IgD-negative memory B cell (primary cell): ENCODE measurements around the gene SLC38A9. TPM values are rescaled to one million over a fixed set of nuclear protein-coding genes. Genes with fewer than 3 reads are reported as not detected.
"Not testable (repeated sequence)": the region's sequence is repeated elsewhere in the genome, so short reads cannot be mapped to it uniquely, and the experiment has no call there.

Source experiments
- H3K27ac Mint-ChIP-seq, 3 donors: one replicate each; pipeline ENCODE4 v1.8.0; 2020 to 2022; ENCODE audit warnings: mild to moderate bottlenecking in 3 of 3, mixed read lengths in 3 of 3, moderate library complexity in 1 of 3
- H3K27me3 Mint-ChIP-seq: one replicate; pipeline ENCODE4 v1.8.0; 2021; ENCODE audit warnings: mixed read lengths
- H3K36me3 Mint-ChIP-seq: one replicate; pipeline ENCODE4 v1.8.0; 2020; ENCODE audit warnings: mild to moderate bottlenecking, mixed read lengths
- H3K4me1 Mint-ChIP-seq, 3 donors: one replicate each; pipeline ENCODE4 v1.8.0; 2020 to 2022; ENCODE audit warnings: mixed read lengths in 3 of 3, mild to moderate bottlenecking in 1 of 3
- H3K4me3 Mint-ChIP-seq, 4 donors: one replicate each; pipeline ENCODE4 v1.8.0; 2020 to 2022; ENCODE audit warnings: mild to moderate bottlenecking in 4 of 4, mixed read lengths in 4 of 4, moderate library complexity in 3 of 4
- H3K9me3 Mint-ChIP-seq, 3 donors: one replicate each; pipeline ENCODE4 v1.8.0; 2020 to 2021; ENCODE audit warnings: mixed read lengths in 3 of 3, mild to moderate bottlenecking in 1 of 3
- polyA plus RNA-seq: library from polyadenylated mRNA; unstranded; fragments of 300-500 nt; fragmentation: Illumina TruSeq; gene quantifications from one replicate; pipeline ENCODE4 v1.2.3, GENCODE V29; 2021

SLC38A9 gene, protein sequence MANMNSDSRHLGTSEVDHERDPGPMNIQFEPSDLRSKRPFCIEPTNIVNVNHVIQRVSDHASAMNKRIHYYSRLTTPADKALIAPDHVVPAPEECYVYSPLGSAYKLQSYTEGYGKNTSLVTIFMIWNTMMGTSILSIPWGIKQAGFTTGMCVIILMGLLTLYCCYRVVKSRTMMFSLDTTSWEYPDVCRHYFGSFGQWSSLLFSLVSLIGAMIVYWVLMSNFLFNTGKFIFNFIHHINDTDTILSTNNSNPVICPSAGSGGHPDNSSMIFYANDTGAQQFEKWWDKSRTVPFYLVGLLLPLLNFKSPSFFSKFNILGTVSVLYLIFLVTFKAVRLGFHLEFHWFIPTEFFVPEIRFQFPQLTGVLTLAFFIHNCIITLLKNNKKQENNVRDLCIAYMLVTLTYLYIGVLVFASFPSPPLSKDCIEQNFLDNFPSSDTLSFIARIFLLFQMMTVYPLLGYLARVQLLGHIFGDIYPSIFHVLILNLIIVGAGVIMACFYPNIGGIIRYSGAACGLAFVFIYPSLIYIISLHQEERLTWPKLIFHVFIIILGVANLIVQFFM
- 24.3 TPM for polyA plus RNA-seq

- H3K4me1 Mint-ChIP-seq = peaks cover 10 to 34% (median 18%) of the 10 kb centered on the region in 3 donors
- H3K27me3 Mint-ChIP-seq = peaks cover 7% of the 10 kb centered on the region
- H3K4me3 Mint-ChIP-seq = peak within 1 kb of the TSS; percentile 96 to 100 (median 100)
- H3K9me3 Mint-ChIP-seq = peaks cover 0 to 5% (median 5%) of the 10 kb centered on the region in 3 donors
- H3K27ac Mint-ChIP-seq = peak within 1 kb of the TSS; percentile 87 to 96 (median 93)
- H3K36me3 Mint-ChIP-seq = peaks cover 4% of the 10 kb centered on the region
Observed at GRCh38 chr5:55712023-55712859, at the start of gene SLC38A9. TSS of gene SLC38A9 (minus strand) at chr5:55712324. CDS start at chr5:55697958, 14,366 bp downstream.

DNA sequence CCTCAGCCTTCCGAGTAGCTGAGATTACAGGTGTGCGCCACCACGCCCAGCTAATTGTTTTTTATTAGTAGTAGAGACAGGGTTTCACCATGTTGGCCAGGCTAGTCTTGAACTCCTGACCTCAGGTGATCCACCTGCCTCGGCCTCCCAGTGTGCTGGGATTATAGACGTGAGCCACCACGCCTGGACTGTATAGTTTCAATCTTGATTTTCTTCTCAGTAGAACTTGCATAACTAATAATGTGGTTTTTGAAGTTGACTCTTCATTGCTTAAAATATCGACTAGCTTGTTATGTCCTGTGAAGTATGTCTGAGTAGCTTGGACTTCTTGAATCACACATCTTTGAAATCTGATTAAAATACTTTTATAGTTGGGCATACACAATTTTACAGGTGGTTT lies 49.6 kb upstream of the SLC38A9 start:
- not testable (repeated sequence) for H3K36me3 Mint-ChIP-seq, H3K27ac Mint-ChIP-seq, H3K4me1 Mint-ChIP-seq, H3K4me3 Mint-ChIP-seq, H3K9me3 Mint-ChIP-seq
- H3K27me3 Mint-ChIP-seq = peaks cover 11% of the 10 kb centered on the region

GRCh38 chr5:55758714-55759113 lies 46.6 kb upstream of the SLC38A9 start:
- no peak overlapping the region for H3K4me3 Mint-ChIP-seq
- no peak overlapping the region for H3K27ac Mint-ChIP-seq
- no peaks in the 10 kb centered on the region for H3K36me3 Mint-ChIP-seq
- H3K27me3 Mint-ChIP-seq = peaks cover 10% of the 10 kb centered on the region
- no peaks in the 10 kb centered on the region for H3K4me1 Mint-ChIP-seq
- no peaks in the 10 kb centered on the region for H3K9me3 Mint-ChIP-seq

DNA sequence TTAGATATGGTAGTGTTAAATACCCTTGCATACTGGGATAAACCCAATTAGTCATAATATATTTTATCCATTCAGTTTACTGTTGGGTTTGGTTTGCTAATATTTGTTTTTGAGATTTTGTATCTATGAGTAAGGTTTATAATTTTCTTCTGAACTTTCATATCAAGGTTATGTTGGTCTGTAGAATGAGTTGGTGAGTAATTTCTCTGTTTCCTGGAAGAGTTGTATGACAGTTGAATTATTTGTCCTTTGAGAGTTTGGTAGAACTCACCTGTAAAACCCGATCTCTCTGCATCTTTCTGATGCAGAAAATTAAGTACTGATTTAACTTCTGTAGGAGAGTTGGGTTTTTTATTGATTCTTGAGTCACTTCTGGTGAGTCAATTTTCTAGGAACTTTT lies 46.1 kb upstream of the SLC38A9 start:
- H3K9me3 Mint-ChIP-seq = no peaks in the 10 kb centered on the region
- H3K27ac Mint-ChIP-seq = no peak overlapping the region
- H3K27me3 Mint-ChIP-seq = peaks cover 10% of the 10 kb centered on the region
- H3K36me3 Mint-ChIP-seq = no peaks in the 10 kb centered on the region
- H3K4me3 Mint-ChIP-seq = no peak overlapping the region
- no peaks in the 10 kb centered on the region for H3K4me1 Mint-ChIP-seq

- no peaks in the 10 kb centered on the region for H3K9me3 Mint-ChIP-seq
- no peaks in the 10 kb centered on the region for H3K36me3 Mint-ChIP-seq
- H3K27ac Mint-ChIP-seq = no peak overlapping the region
- peak overlapping the region in 1 of 4 donors; percentile 5 for H3K4me3 Mint-ChIP-seq
- H3K4me1 Mint-ChIP-seq = no peaks in the 10 kb centered on the region
- H3K27me3 Mint-ChIP-seq = peaks cover 2% of the 10 kb centered on the region
Observed at GRCh38 chr5:55750499-55750898, 38.4 kb upstream of the SLC38A9 start.

DNA sequence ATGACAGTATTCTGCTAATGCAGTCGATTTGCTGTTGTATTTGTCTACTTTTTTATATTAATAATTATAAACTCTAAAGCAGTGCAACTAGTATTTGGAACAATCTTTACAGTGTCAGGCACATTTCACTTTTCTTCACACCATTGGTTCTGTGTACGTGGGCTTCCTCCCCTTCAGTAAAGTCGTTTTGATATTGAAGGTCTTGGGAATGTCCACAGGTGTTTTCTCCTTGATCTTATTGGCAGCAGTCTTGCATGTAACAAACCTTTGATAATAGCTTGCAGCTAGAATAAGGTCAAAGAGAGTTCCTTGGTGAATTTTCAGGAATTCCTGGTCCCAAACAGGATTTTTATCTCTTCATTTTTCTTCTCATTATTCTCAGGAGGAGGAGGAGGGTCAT lies 37.9 kb upstream of the SLC38A9 start:
- Mint-ChIP-seq H3K27ac (no peak overlapping the region), H3K36me3 (no peaks in the 10 kb centered on the region), H3K9me3 (no peaks in the 10 kb centered on the region), H3K4me1 (no peaks in the 10 kb centered on the region), H3K4me3 (no peak overlapping the region), H3K27me3 (peaks cover 2% of the 10 kb centered on the region)

DNA sequence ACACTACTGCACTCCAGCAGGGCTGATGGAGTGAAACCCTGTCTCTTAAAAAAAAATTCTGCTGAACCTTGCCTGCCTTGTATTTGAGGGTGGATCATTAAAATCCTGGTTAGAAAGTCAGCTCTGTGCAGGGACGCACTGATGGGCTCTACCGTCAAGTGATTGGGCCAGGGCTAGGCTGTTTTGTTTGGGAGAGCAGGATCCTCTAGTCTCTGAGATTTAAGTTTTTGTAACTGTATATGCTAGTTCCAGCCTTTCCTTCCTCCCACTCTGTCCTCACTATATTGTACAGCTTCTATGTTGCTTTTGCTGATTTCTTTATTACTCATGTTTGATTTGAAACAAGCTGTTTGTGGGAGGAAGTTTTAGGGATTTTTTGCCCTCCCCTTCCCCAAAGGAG lies 37.3 kb upstream of the SLC38A9 start:
- H3K27ac Mint-ChIP-seq = no peak overlapping the region
- no peaks in the 10 kb centered on the region for H3K4me1 Mint-ChIP-seq
- no peaks in the 10 kb centered on the region for H3K9me3 Mint-ChIP-seq
- H3K4me3 Mint-ChIP-seq = no peak overlapping the region
- H3K27me3 Mint-ChIP-seq = peaks cover 2% of the 10 kb centered on the region
- H3K36me3 Mint-ChIP-seq = no peaks in the 10 kb centered on the region

DNA sequence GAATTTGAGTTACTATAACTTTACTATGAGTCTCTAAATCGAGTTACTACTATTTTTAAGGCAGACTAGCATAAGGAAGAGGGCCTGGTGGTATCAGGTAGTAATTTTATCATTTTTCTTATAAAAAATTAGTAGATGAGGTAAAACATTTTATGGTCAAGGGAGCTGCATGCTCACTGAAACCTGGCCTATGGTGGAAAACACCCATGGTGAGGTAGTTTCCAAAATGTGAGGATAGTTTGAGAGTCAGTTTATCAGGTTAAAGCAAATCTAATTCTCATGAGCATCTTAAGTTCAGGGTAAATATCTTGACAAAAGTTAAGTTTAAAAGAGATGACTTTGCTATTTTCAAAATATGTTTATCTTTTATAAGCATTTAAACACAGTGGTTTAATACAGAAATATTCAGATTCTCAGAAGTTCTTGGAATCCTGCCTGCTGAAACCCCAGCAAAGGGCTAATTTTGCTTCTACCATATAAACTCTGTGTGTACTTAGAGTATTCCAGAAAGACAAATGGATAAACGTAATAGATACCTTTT lies 35.7 kb upstream of the SLC38A9 start:
- Mint-ChIP-seq H3K4me3 (no peak overlapping the region), H3K36me3 (no peaks in the 10 kb centered on the region), H3K27me3 (peaks cover 2% of the 10 kb centered on the region), H3K27ac (no peak overlapping the region), H3K9me3 (no peaks in the 10 kb centered on the region), H3K4me1 (no peaks in the 10 kb centered on the region)

- Mint-ChIP-seq H3K4me3 (no peak overlapping the region), H3K4me1 (no peaks in the 10 kb centered on the region), H3K36me3 (no peaks in the 10 kb centered on the region), H3K27me3 (peaks cover 4% of the 10 kb centered on the region), H3K27ac (no peak overlapping the region), H3K9me3 (peaks cover 0 to 2% (median 0%) of the 10 kb centered on the region in 3 donors)
Observed at GRCh38 chr5:55742778-55743177, 30.7 kb upstream of the SLC38A9 start.

DNA sequence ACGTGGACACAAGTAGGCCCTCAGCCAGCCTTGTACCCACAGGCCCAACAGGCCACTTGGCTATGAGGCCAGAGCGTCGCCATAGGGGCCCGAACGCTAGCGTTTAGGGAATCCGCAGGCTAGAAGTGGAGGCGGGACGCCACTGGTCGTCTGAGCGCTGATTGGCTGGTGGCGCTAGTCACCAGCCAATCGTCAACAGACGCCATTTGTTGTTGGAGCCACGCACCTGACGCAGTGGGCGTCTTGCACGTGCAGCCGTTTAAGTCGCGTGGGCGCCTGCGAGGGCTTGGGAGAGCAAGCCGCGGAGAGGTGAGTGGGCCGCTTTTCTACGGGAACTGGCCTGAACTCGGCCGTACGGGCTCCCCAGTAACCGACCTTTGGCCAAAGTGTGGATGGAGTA lies 25.7 kb upstream of the SLC38A9 start, which contains the start of gene DDX4:
TSS of gene DDX4 (plus strand) at position 269 of the 400 bp plus-strand sequence. CDS start 903 bp downstream, outside the sequence.
- H3K27me3 Mint-ChIP-seq = peaks cover 2% of the 10 kb centered on the region
- H3K9me3 Mint-ChIP-seq = peaks cover 0 to 4% (median 0%) of the 10 kb centered on the region in 3 donors
- H3K27ac Mint-ChIP-seq = no peak within 1 kb of the TSS
- H3K4me3 Mint-ChIP-seq = no peak within 1 kb of the TSS
- H3K4me1 Mint-ChIP-seq = no peaks in the 10 kb centered on the region
- no peaks in the 10 kb centered on the region for H3K36me3 Mint-ChIP-seq

DNA sequence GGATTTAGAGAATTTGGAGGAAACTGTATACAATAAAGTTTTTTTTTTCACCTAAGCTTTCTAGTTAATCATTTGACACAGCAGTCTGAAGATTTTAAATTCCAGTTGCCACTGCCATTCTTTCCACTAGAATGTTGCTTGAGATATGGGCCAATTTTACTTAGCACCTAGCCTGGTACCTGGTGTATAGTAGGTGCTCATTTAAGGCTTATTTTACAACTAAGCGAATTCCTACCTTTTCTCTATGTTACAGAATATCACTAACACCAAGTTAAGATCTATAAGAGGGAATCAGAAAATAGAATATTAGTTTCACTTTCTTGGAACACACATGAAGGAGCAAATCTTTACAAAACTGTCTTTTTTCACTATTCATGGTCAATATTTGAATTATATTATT lies 22.5 kb upstream of the SLC38A9 start:
- Mint-ChIP-seq H3K36me3 (no peaks in the 10 kb centered on the region), H3K27me3 (no peaks in the 10 kb centered on the region), H3K4me3 (no peak overlapping the region), H3K27ac (no peak overlapping the region), H3K4me1 (no peaks in the 10 kb centered on the region), H3K9me3 (peaks cover 0 to 2% (median 0%) of the 10 kb centered on the region in 3 donors)

GRCh38 chr5:55732585-55732984 lies 20.5 kb upstream of the SLC38A9 start:
- Mint-ChIP-seq H3K36me3 (no peaks in the 10 kb centered on the region), H3K27me3 (no peaks in the 10 kb centered on the region), H3K9me3 (peaks cover 0 to 2% (median 0%) of the 10 kb centered on the region in 3 donors), H3K27ac (no peak overlapping the region), H3K4me3 (no peak overlapping the region), H3K4me1 (no peaks in the 10 kb centered on the region)

- no peaks in the 10 kb centered on the region for H3K27me3 Mint-ChIP-seq
- no peaks in the 10 kb centered on the region for H3K36me3 Mint-ChIP-seq
- no peak overlapping the region for H3K27ac Mint-ChIP-seq
- H3K4me3 Mint-ChIP-seq = no peak overlapping the region
- no peaks in the 10 kb centered on the region for H3K4me1 Mint-ChIP-seq
- H3K9me3 Mint-ChIP-seq = peaks cover 0 to 2% (median 0%) of the 10 kb centered on the region in 3 donors
Observed at GRCh38 chr5:55731848-55732247, 19.7 kb upstream of the SLC38A9 start.

DNA sequence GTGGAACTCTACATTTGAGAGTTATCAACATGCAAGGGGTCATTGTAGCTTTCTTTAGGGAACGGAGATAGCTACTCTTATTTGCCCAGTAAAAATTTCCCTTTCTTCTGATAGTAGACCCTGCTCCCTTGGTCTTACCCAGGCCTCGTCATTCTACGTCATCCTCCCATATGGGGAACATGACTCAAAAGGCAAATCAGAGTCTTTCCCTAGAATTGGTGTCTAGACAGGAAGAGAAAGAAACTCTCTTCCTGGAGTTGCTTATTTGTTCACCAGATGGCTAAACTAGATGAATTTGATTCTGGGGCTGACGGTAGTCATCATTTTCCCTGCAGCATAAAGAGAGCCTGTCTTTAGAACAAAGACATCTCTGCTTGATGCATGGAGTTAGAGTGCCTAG lies 12.2 kb upstream of the SLC38A9 start:
- H3K27me3 Mint-ChIP-seq = peaks cover 3% of the 10 kb centered on the region
- H3K27ac Mint-ChIP-seq = no peak overlapping the region
- no peaks in the 10 kb centered on the region for H3K36me3 Mint-ChIP-seq
- H3K9me3 Mint-ChIP-seq = no peaks in the 10 kb centered on the region
- peaks cover 4 to 5% (median 5%) of the 10 kb centered on the region in 3 donors for H3K4me1 Mint-ChIP-seq
- H3K4me3 Mint-ChIP-seq = no peak overlapping the region
